GF-D8 (cell line): ENCODE measurements around the gene PROK2.
A peak's percentile ranks its signal among the peaks of the same experiment; 100 is the strongest.

Experiments used
- DNase-seq: peaks from one replicate; lab custom pipeline; 2025; lab: John Stamatoyannopoulos, UW

PROK2 gene

DNA sequence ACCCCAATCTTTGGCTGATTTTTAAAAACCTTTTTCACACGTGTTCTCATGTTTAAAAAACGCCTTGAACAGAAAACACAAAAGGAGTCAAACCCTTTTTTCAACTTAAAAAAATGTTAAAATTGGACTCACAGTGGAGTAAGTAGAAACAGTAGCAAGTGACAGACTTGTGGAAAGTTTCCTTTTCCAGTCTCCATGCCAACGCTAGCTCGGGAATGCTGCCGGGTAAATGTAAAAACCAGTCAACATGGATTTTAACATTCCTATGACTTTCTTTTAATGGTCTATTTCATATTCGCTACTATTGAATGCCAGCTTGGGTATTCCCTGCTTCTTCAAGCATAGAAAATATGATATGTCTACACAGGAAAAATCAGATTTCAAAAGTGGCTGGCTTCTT is 1.6 kb upstream of the PROK2 start:
- no peak for DNase-seq

DNA sequence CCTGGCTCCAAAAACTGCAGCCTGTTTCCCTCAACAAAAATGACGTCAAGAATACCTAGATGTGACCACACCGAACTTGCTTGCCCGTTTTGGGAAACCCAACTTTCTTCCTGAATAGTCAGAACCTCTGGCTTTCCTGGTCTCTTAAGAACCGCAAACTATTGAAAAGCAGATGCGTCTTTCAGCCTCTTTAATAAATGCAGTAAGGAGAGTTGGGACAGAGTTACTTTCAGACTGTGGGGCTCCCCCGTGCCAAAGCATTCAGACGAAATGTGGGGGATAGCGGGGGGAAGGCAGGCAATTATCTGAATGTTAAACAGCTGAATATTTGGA is 1.2 kb upstream of the PROK2 start:
- no peak for DNase-seq

DNA sequence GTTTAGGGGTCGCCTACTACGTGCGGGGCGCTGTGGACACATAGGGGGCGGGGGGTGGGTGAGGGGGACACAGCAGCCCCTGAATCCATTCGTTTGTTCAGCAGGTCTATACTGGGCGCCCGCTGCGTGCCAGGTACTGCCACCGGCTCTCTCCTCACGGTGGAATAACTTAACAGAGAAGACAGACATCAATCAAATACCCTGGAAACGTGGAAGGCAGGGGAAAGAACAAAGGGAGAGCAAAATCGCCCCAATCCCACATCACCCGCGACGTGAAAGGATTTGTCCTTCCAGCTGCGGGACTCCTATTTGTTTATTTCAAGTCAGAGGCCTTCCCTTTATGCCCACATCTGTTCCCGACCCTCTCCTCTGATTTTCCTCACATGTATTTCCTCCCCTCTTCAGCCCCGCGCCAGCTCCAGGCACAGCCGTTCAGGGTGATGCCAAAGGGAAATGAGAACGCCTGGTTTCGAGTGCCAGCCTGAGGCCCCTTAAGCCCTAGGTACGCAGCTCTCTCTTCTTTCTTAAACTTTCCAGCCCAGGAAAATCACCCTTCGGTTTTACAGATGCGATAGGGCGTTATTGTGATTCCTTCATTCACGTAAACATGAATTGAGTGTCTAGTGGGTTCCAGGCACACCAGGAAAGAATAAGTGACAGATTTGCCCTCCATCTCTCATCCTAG is 726 bp upstream of the PROK2 start:
- DNase-seq: no peak

- no peak for DNase-seq
Observed at GRCh38 chr3:71784201-71784913, 591 bp downstream of the PROK2 start.

GRCh38 chr3:71783152-71783551 is 1.8 kb downstream of the PROK2 start:
- DNase-seq: no peak

- DNase-seq: peak; percentile 39
Observed at GRCh38 chr3:71780430-71780829, 4.5 kb downstream of the PROK2 start.

GRCh38 chr3:71779674-71780377 is 5.1 kb downstream of the PROK2 start:
- DNase-seq: peak; percentile 96

DNA sequence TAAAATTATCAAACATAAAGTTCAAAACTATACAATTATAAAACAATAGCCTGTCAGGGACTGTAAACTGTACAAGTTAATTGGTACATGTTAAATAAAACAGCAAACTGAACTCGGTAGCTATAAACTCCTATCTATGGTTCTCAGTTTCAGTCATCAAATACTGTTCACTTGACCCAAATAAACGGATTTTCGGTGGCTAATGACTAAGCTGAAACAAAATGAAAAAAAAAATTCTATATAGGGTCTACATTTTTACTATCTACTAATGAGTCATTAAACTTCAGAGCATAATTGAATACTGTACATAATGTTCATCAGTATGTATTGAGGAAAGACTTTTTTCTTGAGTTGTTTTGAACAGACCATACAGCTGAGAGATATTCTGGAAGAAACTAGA is 6.6 kb downstream of the PROK2 start:
- DNase-seq: no peak

- DNase-seq: no peak
Observed at GRCh38 chr3:71776538-71776937, 8.4 kb downstream of the PROK2 start.

- no peak for DNase-seq
Observed at GRCh38 chr3:71771884-71772283, 13.1 kb downstream of the PROK2 start.

DNA sequence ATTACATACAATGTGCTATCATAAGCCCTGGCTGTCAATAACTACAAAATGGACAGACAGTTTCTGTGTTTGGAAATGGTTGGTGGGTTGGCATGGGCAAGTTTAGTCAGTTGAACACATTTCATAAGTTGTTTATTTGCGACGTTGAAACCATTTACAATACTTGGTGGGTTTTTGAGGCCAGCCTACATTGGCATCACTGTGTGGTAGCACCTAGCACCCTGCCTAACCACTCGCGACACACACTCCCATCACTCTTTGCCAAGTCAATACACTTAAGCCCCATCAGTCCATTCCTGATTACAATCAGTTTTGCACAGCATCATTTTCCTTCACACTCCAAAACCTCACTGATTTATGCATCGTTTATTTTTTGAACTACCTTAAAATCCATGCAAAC is 13.8 kb downstream of the PROK2 start:
- no peak for DNase-seq

- DNase-seq: no peak
Observed at GRCh38 chr3:71763426-71763825, 21.5 kb downstream of the PROK2 start.

GRCh38 chr3:71760140-71760539 is 24.8 kb downstream of the PROK2 start:
- DNase-seq: no peak

- no peak for DNase-seq
Observed at GRCh38 chr3:71759401-71759800, 25.5 kb downstream of the PROK2 start.

DNA sequence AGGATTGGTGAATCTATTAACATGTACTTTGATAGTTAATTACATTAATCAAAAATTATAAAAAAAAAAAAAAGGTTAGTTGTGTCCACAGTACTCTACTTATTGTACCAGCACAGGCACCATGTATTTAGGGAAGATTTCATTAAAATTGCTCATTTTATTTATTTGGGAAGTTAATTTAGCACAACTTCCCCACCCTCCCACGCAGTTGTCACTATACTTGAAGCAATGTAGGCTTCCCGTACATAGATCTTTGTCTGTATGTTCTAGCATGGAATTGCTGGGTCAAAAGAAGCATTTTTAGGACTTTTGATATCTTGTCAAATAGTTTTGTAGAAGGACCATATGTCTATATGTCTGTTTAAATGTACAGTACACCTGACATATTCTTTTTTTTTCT is 26.9 kb downstream of the PROK2 start:
- no peak for DNase-seq

- no peak for DNase-seq
Observed at GRCh38 chr3:71754610-71755253, 30.2 kb downstream of the PROK2 start.

DNA sequence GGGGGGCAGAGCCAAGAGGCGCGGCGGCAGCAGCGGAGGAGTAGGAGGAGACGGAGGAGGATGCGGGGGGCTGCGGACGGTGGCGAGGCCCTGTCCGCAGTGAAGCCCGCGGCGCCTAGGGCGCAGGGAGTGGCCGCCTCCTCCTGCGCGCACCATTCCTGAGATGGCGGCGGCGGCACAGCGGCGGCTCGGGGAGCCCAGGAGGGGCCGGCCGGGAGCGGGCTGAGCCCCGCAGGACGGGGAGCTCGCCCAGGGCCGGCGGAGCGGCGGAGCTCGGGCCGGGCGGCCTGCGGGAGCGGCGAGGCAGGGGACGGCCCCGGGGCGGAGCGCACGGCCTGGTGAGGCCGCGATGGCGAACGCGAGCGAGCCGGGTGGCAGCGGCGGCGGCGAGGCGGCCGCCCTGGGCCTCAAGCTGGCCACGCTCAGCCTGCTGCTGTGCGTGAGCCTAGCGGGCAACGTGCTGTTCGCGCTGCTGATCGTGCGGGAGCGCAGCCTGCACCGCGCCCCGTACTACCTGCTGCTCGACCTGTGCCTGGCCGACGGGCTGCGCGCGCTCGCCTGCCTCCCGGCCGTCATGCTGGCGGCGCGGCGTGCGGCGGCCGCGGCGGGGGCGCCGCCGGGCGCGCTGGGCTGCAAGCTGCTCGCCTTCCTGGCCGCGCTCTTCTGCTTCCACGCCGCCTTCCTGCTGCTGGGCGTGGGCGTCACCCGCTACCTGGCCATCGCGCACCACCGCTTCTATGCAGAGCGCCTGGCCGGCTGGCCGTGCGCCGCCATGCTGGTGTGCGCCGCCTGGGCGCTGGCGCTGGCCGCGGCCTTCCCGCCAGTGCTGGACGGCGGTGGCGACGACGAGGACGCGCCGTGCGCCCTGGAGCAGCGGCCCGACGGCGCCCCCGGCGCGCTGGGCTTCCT is 31.0 kb downstream of the PROK2 start, which contains the start of gene GPR27:
GPR27 (plus strand) TSS at position 155 of the 909 bp plus-strand sequence; CDS start at position 350, 195 bp downstream.
- DNase-seq: no peak

DNA sequence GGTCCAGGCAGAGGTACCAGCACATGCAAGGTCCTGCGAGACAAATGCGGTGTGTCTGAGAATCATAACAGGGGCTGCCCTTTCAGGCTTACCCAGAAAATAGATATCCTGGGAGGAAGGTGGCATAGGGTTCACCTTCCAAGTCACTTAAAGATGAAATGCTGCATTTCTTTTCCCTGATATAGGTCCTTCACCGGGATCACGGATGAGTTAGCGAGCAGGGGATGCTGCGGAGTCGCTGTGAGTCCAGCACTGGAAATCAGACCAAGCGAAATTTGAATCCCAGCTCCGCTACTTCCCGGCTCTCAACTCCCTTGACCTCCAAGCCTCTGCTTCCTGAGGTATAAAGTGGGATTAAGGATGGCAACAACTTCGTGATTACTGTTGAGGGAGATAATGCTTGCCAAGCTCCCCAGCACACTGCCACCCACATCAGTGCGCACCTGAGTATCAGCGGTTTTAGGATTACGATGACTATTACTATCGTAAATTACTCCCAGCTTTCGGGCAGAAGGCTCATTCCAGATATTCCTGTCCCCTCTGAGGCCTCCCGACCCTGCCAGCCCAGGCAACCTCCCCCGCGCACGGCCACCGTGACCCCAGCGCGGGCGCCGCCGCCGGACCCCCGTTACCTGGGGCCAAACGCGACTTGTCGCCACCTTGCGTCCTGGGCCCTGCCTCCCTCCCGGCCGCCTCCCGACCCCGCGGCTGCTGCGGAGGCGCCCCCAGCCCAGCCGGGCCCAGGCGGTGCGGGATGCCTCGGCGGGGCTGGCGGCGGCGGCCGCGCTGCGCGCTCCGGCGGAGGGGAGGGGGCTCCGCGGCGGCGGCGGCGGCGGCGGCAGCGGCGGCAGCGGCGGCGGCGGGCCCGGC is 31.9 kb downstream of the PROK2 start:
- DNase-seq: no peak

GRCh38 chr3:71751602-71752001 is 33.3 kb downstream of the PROK2 start:
- no peak for DNase-seq

- DNase-seq: no peak
Observed at GRCh38 chr3:71744738-71745137, 40.2 kb downstream of the PROK2 start.

DNA sequence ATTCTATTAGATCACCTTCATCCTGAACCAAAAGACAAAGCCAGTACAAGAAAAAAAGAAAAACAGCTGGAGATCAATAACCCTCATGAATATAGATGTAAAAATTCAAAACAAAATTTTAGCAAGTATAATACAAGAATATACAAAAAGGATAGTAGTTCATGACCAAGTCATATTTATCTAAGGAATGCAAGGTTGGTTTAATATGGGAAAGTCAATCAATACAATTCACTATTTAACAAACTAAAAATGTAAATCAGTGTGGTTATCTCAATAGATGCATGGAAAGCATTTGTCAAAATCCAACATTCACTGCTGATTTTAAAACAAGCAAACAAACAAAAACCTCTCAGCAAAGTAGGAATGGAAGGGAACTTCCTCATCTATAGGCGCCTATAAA is 42.3 kb downstream of the PROK2 start:
- DNase-seq: no peak
